Spinal cord (tissue), 10 donors: Measurements from ENCODE around the gene MAML3. TPM values are rescaled to one million over a fixed set of nuclear protein-coding genes. Genes with fewer than 3 reads are reported as not detected.
A peak's percentile ranks its signal among the peaks of the same experiment; 100 is the strongest.

Experiments
- DNase-seq, 6 donors: peaks; one replicate each; pipeline versions ENCODE4 v3.0.0 to v3.0.0-alpha.2; 2013 to 2015; ENCODE audit warnings: low spot score in 6 of 6, low read depth in 4 of 6
- H3K27ac ChIP-seq: one replicate; pipeline ENCODE4 v1.5.1; 2013; ENCODE audit warnings: low read depth, low read length, control low read depth
- H3K27me3 ChIP-seq: one replicate; pipeline ENCODE4 v1.6.1; 2013; ENCODE audit warnings: low read length; ENCODE audit not compliant: control insufficient read depth, insufficient read depth
- H3K36me3 ChIP-seq: one replicate; pipeline ENCODE4 v1.6.1; 2013; ENCODE audit warnings: low read length; ENCODE audit not compliant: control insufficient read depth, insufficient read depth
- H3K4me1 ChIP-seq: one replicate; pipeline ENCODE4 v1.6.1; 2013; ENCODE audit warnings: low read length; ENCODE audit not compliant: control insufficient read depth, insufficient read depth
- H3K4me3 ChIP-seq: one replicate; pipeline ENCODE4 v1.5.1; 2013; ENCODE audit warnings: low read depth, low read length, control low read depth
- H3K9me3 ChIP-seq: one replicate; pipeline ENCODE4 v1.6.1; 2013; ENCODE audit warnings: low read length; ENCODE audit not compliant: control insufficient read depth, insufficient read depth
- WGBS: methylation state at CpG from one replicate; pipeline ENCODE4 v1.1.5; 2013; ENCODE audit warnings: missing lambda C conversion rate; ENCODE audit not compliant: insufficient coverage; 5-methylcytosine and 5-hydroxymethylcytosine counted together
- polyA plus RNA-seq, 2 donors: library from polyadenylated mRNA; unstranded; fragments of 120-200 nt; gene quantifications; one replicate each; pipeline ENCODE4 v1.2.1, GENCODE V29; 2013; ENCODE audit not compliant: insufficient read length in 2 of 2
- total RNA-seq, 2 donors: library from RNA; depleted of rRNA in 1 of 2; stranded (reverse); fragments of 120-200 nt in 1 of 2; fragments of >200 nt in 1 of 2; gene quantifications; one replicate each; pipeline versions ENCODE4 v1.2.3 to v1.2.4, GENCODE V29; 2013 to 2014
- donor health status: healthy.

Gene MAML3
- total and polyA plus RNA-seq, 4 donors = 6.0 to 11.0 (median 8.2) TPM

GRCh38 chr4:140004922-140005627 is 148.9 kb downstream of the MAML3 start:
- peak in 2 of 6 donors; percentile 20 to 69 for DNase-seq
- H3K9me3 ChIP-seq = no peaks in the 10 kb centered on the region
- H3K36me3 ChIP-seq = no peaks in the 10 kb centered on the region
- peaks cover 3% of the 10 kb centered on the region for H3K4me1 ChIP-seq
- no CpG with 5 or more reads among the region's 2 CpGs for WGBS
- peak overlapping the region; percentile 57 for H3K27ac ChIP-seq
- peak overlapping the region; percentile 49 for H3K4me3 ChIP-seq
- H3K27me3 ChIP-seq = peaks cover 2% of the 10 kb centered on the region

DNA sequence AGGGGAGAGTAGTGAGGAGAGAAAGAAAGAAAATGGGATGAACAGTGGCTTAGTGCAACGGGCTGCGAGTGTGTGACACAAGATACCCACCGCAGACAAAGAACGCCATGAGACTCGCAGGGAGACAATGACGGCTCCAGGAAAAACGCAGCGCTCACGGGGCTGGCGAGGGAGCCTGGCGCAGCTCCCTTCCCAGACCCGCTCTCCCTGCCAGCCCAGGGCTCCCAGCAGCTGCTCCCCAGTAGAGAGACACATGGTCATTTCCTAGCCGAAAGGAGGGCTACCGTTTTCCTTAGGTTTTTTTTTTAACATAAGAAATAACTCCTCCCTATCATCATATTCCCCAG is 149.5 kb downstream of the MAML3 start:
- peak overlapping the region; percentile 49 for H3K4me3 ChIP-seq
- peak in 2 of 6 donors; percentile 92 to 93 for DNase-seq
- WGBS = under 1% methylated on average over 13 of the region's 14 CpGs
- no peaks in the 10 kb centered on the region for H3K9me3 ChIP-seq
- H3K27ac ChIP-seq = peak overlapping the region; percentile 57
- peaks cover 2% of the 10 kb centered on the region for H3K27me3 ChIP-seq
- peaks cover 3% of the 10 kb centered on the region for H3K4me1 ChIP-seq
- H3K36me3 ChIP-seq = no peaks in the 10 kb centered on the region

DNA sequence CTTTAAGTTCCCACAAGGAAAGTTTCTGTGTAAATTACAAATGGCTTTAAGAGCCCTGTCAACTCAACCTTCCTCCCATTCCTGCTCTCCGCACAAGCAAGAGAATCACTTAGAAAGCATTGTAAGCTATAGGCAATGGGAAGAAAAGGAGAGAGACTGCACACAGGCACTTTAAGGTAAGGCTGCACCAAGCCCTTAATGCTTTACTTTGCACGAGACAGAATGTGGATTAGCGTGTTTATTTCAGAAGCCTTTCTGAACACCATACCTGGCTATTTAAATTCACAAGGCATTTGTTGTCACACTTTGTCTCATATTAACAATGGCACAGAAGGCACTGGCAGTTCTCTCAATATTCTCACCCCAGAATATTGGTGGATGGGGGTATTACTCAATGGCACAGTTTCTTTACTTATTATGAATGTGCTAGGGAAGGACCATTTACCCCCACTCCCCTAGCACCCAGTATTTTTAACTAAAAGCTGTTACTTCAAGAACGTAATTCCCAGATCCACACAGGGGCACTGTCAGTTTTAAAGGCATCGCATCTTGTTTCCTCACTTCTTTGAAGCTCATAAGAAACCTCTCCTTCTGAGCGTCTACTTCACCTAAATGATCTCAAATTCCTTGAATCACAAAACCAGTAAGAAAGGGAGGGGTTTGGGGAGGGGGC is 150.0 kb downstream of the MAML3 start:
- peak in 2 of 6 donors; percentile 57 to 80 for DNase-seq
- 14% methylated on average over 3 of the region's 6 CpGs for WGBS

DNA sequence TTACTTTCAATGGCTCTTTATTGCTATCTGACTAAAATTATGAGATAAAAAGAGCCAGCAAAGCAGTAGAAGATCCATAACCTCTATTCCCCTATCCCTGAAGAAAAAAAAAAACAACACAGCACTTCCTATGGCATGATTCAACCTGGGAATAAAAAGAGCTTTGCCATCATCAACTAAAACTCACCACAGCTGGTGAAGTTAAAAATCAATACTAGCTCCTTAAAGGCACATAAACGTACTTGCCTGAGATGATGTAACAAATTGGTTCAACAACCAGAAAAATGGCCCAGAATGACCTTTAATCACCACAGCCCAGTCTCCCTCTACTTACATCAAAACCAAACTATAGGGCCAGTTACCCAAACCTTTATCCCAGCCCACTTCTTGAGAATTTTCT is 153.8 kb downstream of the MAML3 start:
- H3K4me3 ChIP-seq = no peak overlapping the region
- H3K4me1 ChIP-seq = peaks cover 3% of the 10 kb centered on the region
- DNase-seq = no peak
- H3K9me3 ChIP-seq = peaks cover 2% of the 10 kb centered on the region
- no peak overlapping the region for H3K27ac ChIP-seq
- peaks cover 2% of the 10 kb centered on the region for H3K27me3 ChIP-seq
- WGBS = 60% methylated on average over 1 of the region's 1 CpG
- H3K36me3 ChIP-seq = no peaks in the 10 kb centered on the region

More for the DNA sequence above, 150.0 kb downstream of the MAML3 start:
- H3K27ac ChIP-seq = no peak overlapping the region
- no peaks in the 10 kb centered on the region for H3K36me3 ChIP-seq
- no peaks in the 10 kb centered on the region for H3K9me3 ChIP-seq
- peak overlapping the region; percentile 49 for H3K4me3 ChIP-seq
- peaks cover 2% of the 10 kb centered on the region for H3K27me3 ChIP-seq
- H3K4me1 ChIP-seq = peaks cover 3% of the 10 kb centered on the region

DNA sequence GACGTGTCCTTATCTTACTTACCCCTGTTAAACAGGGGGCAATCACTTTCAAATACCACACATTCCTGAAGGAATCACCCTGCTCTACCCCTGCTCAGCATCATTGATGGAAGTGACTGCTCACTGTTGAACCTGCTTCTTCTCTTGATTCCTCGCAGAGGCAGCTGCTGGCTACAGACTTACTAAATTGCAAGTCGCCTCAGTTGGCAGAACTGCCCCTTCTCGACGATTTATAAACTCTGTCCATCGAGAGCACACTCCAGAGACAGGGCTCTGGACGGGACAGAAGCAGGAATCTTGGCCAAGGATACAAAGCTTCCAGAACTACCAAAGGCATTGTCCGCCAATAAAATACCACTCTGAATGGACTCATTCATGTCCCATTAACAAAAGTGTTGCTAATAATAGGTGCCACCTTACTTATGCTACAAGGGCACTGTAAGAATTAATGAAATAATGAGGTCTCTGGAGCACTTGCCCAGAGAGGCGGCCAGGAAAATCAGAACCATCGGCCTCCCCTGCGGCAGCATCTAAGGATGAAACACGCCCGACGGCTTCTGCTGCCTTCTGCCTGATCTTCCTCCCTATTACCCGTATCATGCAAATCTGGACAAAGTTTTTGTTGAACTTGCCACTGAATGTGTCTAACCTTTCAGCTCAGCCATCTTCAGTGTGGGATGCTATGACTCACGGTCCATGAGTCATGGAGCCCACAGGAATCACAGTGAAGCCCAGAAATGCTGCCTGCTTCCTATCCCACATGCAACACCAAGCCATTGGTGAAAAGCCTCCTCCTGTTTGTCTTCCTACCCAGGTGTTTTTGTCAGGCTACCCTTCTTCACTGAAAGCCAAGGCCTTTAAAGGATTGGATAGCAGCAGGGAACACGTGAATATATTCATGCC is 164.9 kb downstream of the MAML3 start:
- peak in 1 of 6 donors; percentile 63 for DNase-seq
- WGBS = 38% methylated on average over 14 of the region's 17 CpGs
- H3K4me1 ChIP-seq = peaks cover 8% of the 10 kb centered on the region

DNA sequence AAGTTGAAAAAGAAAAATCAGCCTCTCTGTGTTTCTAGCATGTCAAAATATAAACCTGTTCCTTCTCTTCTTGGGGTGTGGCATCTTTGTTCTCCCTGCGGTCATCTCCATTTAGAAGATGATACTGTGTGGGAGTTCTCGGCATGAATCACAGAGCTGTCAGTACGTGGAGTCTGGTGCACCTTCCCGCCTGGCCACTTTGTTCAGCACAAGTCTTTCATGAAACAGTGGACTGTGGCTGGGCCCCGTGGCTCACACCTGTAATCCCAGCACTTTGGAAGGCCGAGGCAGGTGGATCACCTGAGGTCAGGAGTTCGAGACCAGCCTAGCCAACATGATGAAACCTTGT is 166.5 kb downstream of the MAML3 start:
- no peak for DNase-seq
- no peaks in the 10 kb centered on the region for H3K36me3 ChIP-seq
- H3K27ac ChIP-seq = no peak overlapping the region
- H3K4me1 ChIP-seq = peaks cover 8% of the 10 kb centered on the region
- no peaks in the 10 kb centered on the region for H3K9me3 ChIP-seq
- no peak overlapping the region for H3K4me3 ChIP-seq
- WGBS = 84% methylated on average over 6 of the region's 7 CpGs
- H3K27me3 ChIP-seq = no peaks in the 10 kb centered on the region

More for the DNA sequence above, 164.9 kb downstream of the MAML3 start:
- H3K36me3 ChIP-seq = no peaks in the 10 kb centered on the region
- H3K4me3 ChIP-seq = no peak overlapping the region
- H3K27ac ChIP-seq = no peak overlapping the region
- H3K27me3 ChIP-seq = no peaks in the 10 kb centered on the region
- H3K9me3 ChIP-seq = no peaks in the 10 kb centered on the region

- H3K27ac ChIP-seq = peak overlapping the region; percentile 29
- no peaks in the 10 kb centered on the region for H3K36me3 ChIP-seq
- H3K4me3 ChIP-seq = no peak overlapping the region
- no peaks in the 10 kb centered on the region for H3K27me3 ChIP-seq
- peak in 2 of 6 donors; percentile 48 to 89 for DNase-seq
- H3K4me1 ChIP-seq = peaks cover 8% of the 10 kb centered on the region
- 25% methylated on average over 1 of the region's 13 CpGs for WGBS
- H3K9me3 ChIP-seq = no peaks in the 10 kb centered on the region
Observed at GRCh38 chr4:139986689-139987501, 167.1 kb downstream of the MAML3 start.

- Histone ChIP-seq H3K27ac (no peak overlapping the region), H3K4me3 (no peak overlapping the region), H3K27me3 (no peaks in the 10 kb centered on the region), H3K36me3 (no peaks in the 10 kb centered on the region), H3K4me1 (peaks cover 8% of the 10 kb centered on the region), H3K9me3 (no peaks in the 10 kb centered on the region)
- peak in 2 of 6 donors; percentile 61 to 68 for DNase-seq
- whole genome bisulfite sequencing = 46% methylated on average over 4 of the region's 5 CpGs
Observed at GRCh38 chr4:139986106-139986505, 167.9 kb downstream of the MAML3 start.

GRCh38 chr4:139985401-139985800 is 168.6 kb downstream of the MAML3 start:
- Histone ChIP-seq H3K4me3 (no peak overlapping the region), H3K27me3 (no peaks in the 10 kb centered on the region)

More at GRCh38 chr4:139985401-139985800, 168.6 kb downstream of the MAML3 start:
- H3K9me3 ChIP-seq = no peaks in the 10 kb centered on the region
- H3K27ac ChIP-seq = no peak overlapping the region
- no peaks in the 10 kb centered on the region for H3K36me3 ChIP-seq
- no peak for DNase-seq
- peaks cover 8% of the 10 kb centered on the region for H3K4me1 ChIP-seq
